ENCODE data around the gene MTAP. TPM values are rescaled to one million over a fixed set of nuclear protein-coding genes. Genes with fewer than 3 reads are reported as not detected.
A peak's percentile ranks its signal among the peaks of the same experiment; 100 is the strongest.

MTAP gene
- total RNA-seq, 1 donor from 2014 or later, result 90.0 TPM

- TF ChIP-seq CTCF (IDR thresholded peaks at IDR 0.05; ENCODE audit: unreplicated experiment), result no peak
- peak in 1 of 2 experiments; percentile 61 for DNase-seq (ENCODE audit: low spot score in 2 of 2, unreplicated experiment in 2 of 2)
- peak overlapping the region; percentile 74 for H3K4me3 Mint-ChIP-seq
- H3K9me3 Mint-ChIP-seq, result peaks cover 17% of the 10 kb centered on the region
- H3K27ac Mint-ChIP-seq, result peak overlapping the region; percentile 57
- H3K4me1 Mint-ChIP-seq, result peaks cover 13% of the 10 kb centered on the region
- H3K27me3 Mint-ChIP-seq (ENCODE audit: low read depth), result peaks cover 82% of the 10 kb centered on the region
- peaks cover 35% of the 10 kb centered on the region for H3K36me3 Mint-ChIP-seq
Measured at GRCh38 chr9:21964925-21965385, 162.5 kb downstream of the MTAP start.

- Mint-ChIP-seq H3K27me3 (ENCODE audit: low read depth) (peaks cover 86% of the 10 kb centered on the region), H3K27ac (peak overlapping the region; percentile 57), H3K4me1 (peaks cover 13% of the 10 kb centered on the region), H3K4me3 (peak overlapping the region; percentile 74), H3K36me3 (peaks cover 40% of the 10 kb centered on the region), H3K9me3 (peaks cover 15% of the 10 kb centered on the region)
- no peak for TF ChIP-seq CTCF (IDR thresholded peaks at IDR 0.05; ENCODE audit: unreplicated experiment)
- peak; percentile 62 to 74 for DNase-seq (ENCODE audit: low spot score in 2 of 2, unreplicated experiment in 2 of 2)
Measured at GRCh38 chr9:21965401-21965951, 163.0 kb downstream of the MTAP start.

- DNase-seq (ENCODE audit: low spot score in 2 of 2, unreplicated experiment in 2 of 2), result no peak
- Mint-ChIP-seq H3K36me3 (peaks cover 44% of the 10 kb centered on the region), H3K4me1 (peaks cover 16% of the 10 kb centered on the region), H3K27me3 (ENCODE audit: low read depth) (peaks cover 90% of the 10 kb centered on the region), H3K27ac (no peak overlapping the region), H3K9me3 (peaks cover 14% of the 10 kb centered on the region), H3K4me3 (no peak overlapping the region)
- TF ChIP-seq CTCF (IDR thresholded peaks at IDR 0.05; ENCODE audit: unreplicated experiment), result no peak
Measured at GRCh38 chr9:21966140-21966851, 163.9 kb downstream of the MTAP start.

- TF ChIP-seq CTCF (IDR thresholded peaks at IDR 0.05; ENCODE audit: unreplicated experiment), result no peak
- no peak for DNase-seq (ENCODE audit: low spot score in 2 of 2, unreplicated experiment in 2 of 2)
- Mint-ChIP-seq H3K9me3 (peaks cover 14% of the 10 kb centered on the region), H3K27ac (no peak overlapping the region), H3K36me3 (peaks cover 46% of the 10 kb centered on the region), H3K27me3 (ENCODE audit: low read depth) (peaks cover 95% of the 10 kb centered on the region), H3K4me1 (peaks cover 17% of the 10 kb centered on the region), H3K4me3 (no peak overlapping the region)
Measured at GRCh38 chr9:21967169-21967568, 164.7 kb downstream of the MTAP start.

- no peak overlapping the region for H3K4me3 Mint-ChIP-seq
- H3K27me3 Mint-ChIP-seq (ENCODE audit: low read depth), result peaks cover 99% of the 10 kb centered on the region
- no peak overlapping the region for H3K27ac Mint-ChIP-seq
- peaks cover 17% of the 10 kb centered on the region for H3K4me1 Mint-ChIP-seq
- DNase-seq (ENCODE audit: low spot score in 2 of 2, unreplicated experiment in 2 of 2), result no peak
- peaks cover 46% of the 10 kb centered on the region for H3K36me3 Mint-ChIP-seq
- peaks cover 12% of the 10 kb centered on the region for H3K9me3 Mint-ChIP-seq
- TF ChIP-seq CTCF (IDR thresholded peaks at IDR 0.05; ENCODE audit: unreplicated experiment), result no peak
Measured at GRCh38 chr9:21967702-21968101, 165.3 kb downstream of the MTAP start.

Data from mesothelial cell of epicardium (in vitro differentiated cells).